K562 (cell line): ENCODE measurements around the gene TAX1BP1. TPM values are rescaled to one million over a fixed set of nuclear protein-coding genes. Genes with fewer than 3 reads are reported as not detected.

Experiments used
- E2F8 ChIP-seq: fragments of 450-650 bp; IDR thresholded peaks from 2 replicates; pipeline ENCODE4 v1.7.1; 2018; ENCODE audit warnings: mild to moderate bottlenecking, low read depth; ENCODE audit not compliant: partially characterized antibody
- NCOR1 ChIP-seq: fragments of 450-650 bp; IDR thresholded peaks from 2 replicates; pipeline ENCODE4 v1.6.1; 2016; ENCODE audit warnings: mild to moderate bottlenecking, moderate library complexity
- PHF8 ChIP-seq: fragments of 200-600 bp; sonication (generic); IDR thresholded peaks from 2 replicates; pipeline ENCODE4 v1.6.1; 2012; ENCODE audit warnings: mixed run types, mild to moderate bottlenecking, inconsistent platforms, low read length, moderate library complexity, borderline replicate concordance
- ZBTB11 ChIP-seq, 3 experiments: fragments of 200-800 bp in 1 of 3; fragments of 250-450 bp in 1 of 3; fragments of 450-650 bp in 1 of 3; sonication (Bioruptor Pico) in 1 of 3; sonication (Bioruptor generic) in 1 of 3; formaldehyde crosslinking in 1 of 3; IDR thresholded peaks; 2 replicates each; pipeline versions ENCODE4 v1.6.1 to v1.8.0; 2016 to 2022; ENCODE audit warnings: mild to moderate bottlenecking in 2 of 3, missing genetic modification characterization in 2 of 3, missing compliant biosample characterization in 1 of 3, moderate library complexity in 1 of 3
- ZNF165 ChIP-seq: fragments of 250-450 bp; sonication (Bioruptor Pico); IDR thresholded peaks from 2 replicates; pipeline ENCODE4 v1.4.0; 2020; ENCODE audit warnings: borderline replicate concordance
- ZNF780A ChIP-seq: fragments of 250-450 bp; sonication (Bioruptor Pico); IDR thresholded peaks from 2 replicates; pipeline ENCODE4 v1.5.0; 2021; ENCODE audit warnings: mild to moderate bottlenecking
- polyA plus RNA-seq, 8 experiments: library from polyadenylated mRNA; depleted of rRNA in 4 of 8; stranded (reverse) in 5 of 8; unstranded in 3 of 8; fragments of >200 nt; fragmentation: Nextera tagmentation in 2 of 8; fragmentation: Illumina TruSeq in 1 of 8; extraction: Ambion mirVana in 2 of 8; extraction: Trizol in 1 of 8; gene quantifications; 2 replicates each; pipeline versions ENCODE4 v1.2.1 to v1.2.3, GENCODE V29; 2011 to 2014; ENCODE audit warnings: inconsistent platforms in 1 of 8, missing spikeins in 1 of 8
- total RNA-seq, 7 experiments: library from RNA; depleted of rRNA in 6 of 7; stranded (reverse); fragments of >200 nt in 6 of 7; fragmentation: Illumina TruSeq in 2 of 7; extraction: Trizol in 2 of 7; gene quantifications; 2 replicates each; pipeline versions ENCODE4 v1.2.1 to v1.2.3, GENCODE V29; 2011 to 2021; ENCODE audit warnings: low replicate concordance in 1 of 7

TAX1BP1 gene
- total and polyA plus RNA-seq, 9 of the 15 experiments (the other 6 are each of a cell fraction or from before 2014, with no cell fraction given) = 49.0 to 119 (median 75.9) TPM

DNA sequence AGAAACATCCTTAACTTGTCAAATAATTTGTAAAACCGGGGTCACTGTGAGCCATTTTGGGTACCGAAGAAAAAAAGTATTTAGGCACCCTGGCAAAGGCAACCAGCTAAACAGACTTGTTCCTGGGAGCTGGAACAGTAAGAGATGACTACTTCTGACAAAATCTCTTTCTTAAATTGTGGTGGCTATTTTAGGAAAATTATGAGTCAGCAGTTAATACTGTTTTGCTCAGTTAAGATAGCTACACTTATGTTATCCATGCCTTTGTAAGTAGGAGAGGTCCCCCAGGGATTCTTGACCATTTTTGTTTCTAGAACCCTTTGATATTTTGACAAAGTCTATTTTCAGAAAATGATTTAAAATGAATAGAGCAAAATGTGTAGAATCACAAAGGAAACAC lies 68.7 kb downstream of the TAX1BP1 start (continued):
- TF ChIP-seq ZNF780A (CRISPR knock-in tag) (no peak), ZNF165 (CRISPR knock-in tag) (no peak), NCOR1 (no peak), PHF8 (no peak), ZBTB11 (CRISPR knock-in tag; IDR thresholded peaks at IDR 0.05) (no peak), E2F8 (no peak)
